NB4 (cell line): ENCODE data around the gene PNCK.
A peak's percentile ranks its signal among the peaks of the same experiment; 100 is the strongest.

Source experiments
- DNase-seq: peaks from one replicate; pipeline ENCODE4 v3.0.0; 2010; ENCODE audit warnings: low read depth
- H3K4me3 ChIP-seq: one replicate; pipeline ENCODE4 v1.5.1; 2011; ENCODE audit warnings: mild to moderate bottlenecking, low read depth, low read length, moderate library complexity
- CTCF ChIP-seq: IDR thresholded peaks from one replicate; pipeline ENCODE4 v1.5.1; 2012; ENCODE audit warnings: low read depth, low read length
- MAX ChIP-seq: IDR thresholded peaks from 2 replicates; pipeline ENCODE4 v1.6.1; 2011; ENCODE audit warnings: low read depth, low read length
- MYC ChIP-seq: IDR thresholded peaks from 2 replicates; pipeline ENCODE4 v1.6.1; 2011; ENCODE audit warnings: low read depth, low read length
- POLR2A ChIP-seq: IDR thresholded peaks from 2 replicates; pipeline ENCODE4 v1.6.1; 2011; ENCODE audit warnings: mild to moderate bottlenecking; ENCODE audit not compliant: insufficient read length; ENCODE audit errors: extremely low read depth

The PNCK gene

GRCh38 chrX:153681175-153681574 lies 7.6 kb upstream of the PNCK start:
- no peak overlapping the region for H3K4me3 ChIP-seq
- DNase-seq: no peak
- TF ChIP-seq MYC (no peak), POLR2A (no peak), MAX (no peak), CTCF (no peak)

GRCh38 chrX:153674219-153674851 lies 722 bp upstream of the PNCK start:
- no peak overlapping the region for H3K4me3 ChIP-seq
- DNase-seq: no peak
- TF ChIP-seq POLR2A (no peak), MAX (no peak), CTCF (no peak), MYC (no peak)

GRCh38 chrX:153672531-153673427 lies 834 bp downstream of the PNCK start:
- TF ChIP-seq MYC (no peak), POLR2A (no peak), MAX (no peak), CTCF (no peak)
- H3K4me3 ChIP-seq: no peak overlapping the region
- peak; percentile 27 for DNase-seq

GRCh38 chrX:153671589-153672530 lies 1.8 kb downstream of the PNCK start:
- H3K4me3 ChIP-seq: no peak overlapping the region
- DNase-seq: no peak
- TF ChIP-seq MYC (no peak), MAX (no peak), CTCF (no peak)

GRCh38 chrX:153670748-153671588 lies 2.6 kb downstream of the PNCK start:
- no peak for DNase-seq
- H3K4me3 ChIP-seq: no peak overlapping the region
- TF ChIP-seq MAX (no peak), POLR2A (no peak), CTCF (no peak), MYC (no peak)
